Measurements from ENCODE around the gene MBD3L4. TPM values are rescaled to one million over a fixed set of nuclear protein-coding genes. Genes with fewer than 3 reads are reported as not detected.

Gene MBD3L4
- total and polyA plus RNA-seq, 2 of the 13 experiments (the other 11 are each of a cell fraction or from before 2014, with no cell fraction given) = not detected

- H3K4me1 ChIP-seq (ENCODE audit: insufficient read depth, low read length) = no peaks in the 10 kb centered on the region
- H3K79me2 ChIP-seq (ENCODE audit: insufficient read depth, low read length) = no peaks in the 10 kb centered on the region
- in situ Hi-C loops (cut with HindIII; ENCODE audit: extremely low pct_ligation_motif_present, low pct_unique_long_range_greater_than_20kb) (no loop called here), intact Hi-C loops (cut with micrococcal nuclease; ENCODE audit: unreplicated experiment) (no loop called here)
- H3K4me3 ChIP-seq (replicated peaks in 1 of 3; ENCODE audit: insufficient read depth in 1 of 3, low read depth in 2 of 3, low read length in 3 of 3) = no peak overlapping the region
- no TSS peak for BruUV-seq (replicated peaks)
- ATAC-seq = no peak
- no peaks in the 10 kb centered on the region for H3K27me3 ChIP-seq (ENCODE audit: control insufficient read depth in 1 of 2, insufficient read depth in 2 of 2, low read length in 2 of 2)
- no peaks in the 10 kb centered on the region for H4K20me1 ChIP-seq (ENCODE audit: insufficient read depth, low read length)
- H3K9me3 ChIP-seq (ENCODE audit: low read length) = no peaks in the 10 kb centered on the region
- POLR2A ChIA-PET = no interaction called here
- 26% methylated on average over 12 of the region's 12 CpGs for WGBS (ENCODE audit: low lambda C conversion rate)
- DNase-seq (ENCODE audit: low spot score) = no peak
- CTCF ChIA-PET (ENCODE audit: low intra/inter-chr PET ratio, low total read pairs) = no interaction called here
- no peak overlapping the region for H3K4me2 ChIP-seq (ENCODE audit: low read depth, low read length)
- H3K36me3 ChIP-seq (replicated peaks in 1 of 2; ENCODE audit: control insufficient read depth in 1 of 2, insufficient read depth in 2 of 2, low read length in 2 of 2) = no peaks in the 10 kb centered on the region
- no peak for FAIRE-seq
- H2AFZ ChIP-seq (ENCODE audit: low read length) = no peak overlapping the region
- TF ChIP-seq NFYC (CRISPR knock-in tag; IDR thresholded peaks at IDR 0.05) (peak; percentile 42; the same call in 1 of the 2 replicates), USF2 (IDR thresholded peaks at IDR 0.05; ENCODE audit: low read depth, low read length) (0 out of 2 replicates have a peak, but pooled peaks have one; percentile 44), USF2 (CRISPR knock-in tag; IDR thresholded peaks at IDR 0.05; ENCODE audit: borderline replicate concordance) (peak; percentile 37; the same call in 1 of the 2 replicates), SCMH1 (CRISPR knock-in tag; IDR thresholded peaks at IDR 0.05; ENCODE audit: borderline replicate concordance) (no peak)
- no peak overlapping the region for H3K27ac ChIP-seq (ENCODE audit: extremely low read length, insufficient read depth, low read length)
- no peak overlapping the region for H3K9ac ChIP-seq (ENCODE audit: insufficient read depth, low read depth, low read length)
Observed at GRCh38 chr19:7010722-7011593, 29.0 kb downstream of the MBD3L4 start.

GRCh38 chr19:7007859-7008258, 32.1 kb downstream of the MBD3L4 start:
- H3K4me2 ChIP-seq (ENCODE audit: low read depth, low read length) = no peak overlapping the region
- TF ChIP-seq ZNF121 (CRISPR knock-in tag; IDR thresholded peaks at IDR 0.05) = no peak
- no peak for TF ChIP-seq ZNF326 (CRISPR knock-in tag; IDR thresholded peaks at IDR 0.05; ENCODE audit: borderline replicate concordance)
- no peak for TF ChIP-seq MED1 (CRISPR knock-in tag; IDR thresholded peaks at IDR 0.05)
- no peak for TF ChIP-seq CEBPG (CRISPR knock-in tag; IDR thresholded peaks at IDR 0.05)
- TF ChIP-seq ZBTB49 (CRISPR knock-in tag; IDR thresholded peaks at IDR 0.05; ENCODE audit: borderline replicate concordance) = no peak
- no peak for TF ChIP-seq ZNF224 (CRISPR knock-in tag; IDR thresholded peaks at IDR 0.05)
- TF ChIP-seq ZNF230 (CRISPR knock-in tag; IDR thresholded peaks at IDR 0.05) = no peak
- TF ChIP-seq ZBTB34 (CRISPR knock-in tag; IDR thresholded peaks at IDR 0.05) = no peak

More at GRCh38 chr19:7007859-7008258, 32.1 kb downstream of the MBD3L4 start:
- H4K20me1 ChIP-seq (ENCODE audit: insufficient read depth, low read length) = no peaks in the 10 kb centered on the region
- intact Hi-C loops (cut with micrococcal nuclease; ENCODE audit: unreplicated experiment) = no loop called here
- H3K27me3 ChIP-seq (ENCODE audit: control insufficient read depth in 1 of 2, insufficient read depth in 2 of 2, low read length in 2 of 2) = no peaks in the 10 kb centered on the region
- DNase-seq (ENCODE audit: low spot score) (no peak), ATAC-seq (no peak), FAIRE-seq (no peak)
- H3K36me3 ChIP-seq (replicated peaks in 1 of 2; ENCODE audit: control insufficient read depth in 1 of 2, insufficient read depth in 2 of 2, low read length in 2 of 2) = no peaks in the 10 kb centered on the region
- in situ Hi-C loops (cut with HindIII; ENCODE audit: extremely low pct_ligation_motif_present, low pct_unique_long_range_greater_than_20kb) = no loop called here
- H3K4me3 ChIP-seq (replicated peaks in 1 of 3; ENCODE audit: insufficient read depth in 1 of 3, low read depth in 2 of 3, low read length in 3 of 3) = no peak overlapping the region
- H3K9me3 ChIP-seq (ENCODE audit: low read length) = no peaks in the 10 kb centered on the region
- H3K27ac ChIP-seq (ENCODE audit: extremely low read length, insufficient read depth, low read length) = no peak overlapping the region
- no TSS peak for BruUV-seq (replicated peaks)
- POLR2A ChIA-PET = no interaction called here
- no peak overlapping the region for H2AFZ ChIP-seq (ENCODE audit: low read length)
- no peak overlapping the region for H3K9ac ChIP-seq (ENCODE audit: insufficient read depth, low read depth, low read length)
- CTCF ChIA-PET (ENCODE audit: low intra/inter-chr PET ratio, low total read pairs) = no interaction called here
- H3K4me1 ChIP-seq (ENCODE audit: insufficient read depth, low read length) = no peaks in the 10 kb centered on the region
- 0% methylated on average over 4 of the region's 4 CpGs for WGBS (ENCODE audit: low lambda C conversion rate)
- no peaks in the 10 kb centered on the region for H3K79me2 ChIP-seq (ENCODE audit: insufficient read depth, low read length)
